HG03432 (cell line): ENCODE data around the gene ACRV1.
"Not testable (repeated sequence)": the region's sequence is repeated elsewhere in the genome, so short reads cannot be mapped to it uniquely, and the experiment has no call there.

Source experiments
- ATAC-seq: cut with Tn5 transposase; IDR thresholded peaks from one replicate; pipeline ENCODE4 v1.9.1; 2021; ENCODE audit warnings: mild to moderate bottlenecking, moderate library complexity; ENCODE audit not compliant: unreplicated experiment

The ACRV1 gene, protein sequence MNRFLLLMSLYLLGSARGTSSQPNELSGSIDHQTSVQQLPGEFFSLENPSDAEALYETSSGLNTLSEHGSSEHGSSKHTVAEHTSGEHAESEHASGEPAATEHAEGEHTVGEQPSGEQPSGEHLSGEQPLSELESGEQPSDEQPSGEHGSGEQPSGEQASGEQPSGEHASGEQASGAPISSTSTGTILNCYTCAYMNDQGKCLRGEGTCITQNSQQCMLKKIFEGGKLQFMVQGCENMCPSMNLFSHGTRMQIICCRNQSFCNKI

DNA sequence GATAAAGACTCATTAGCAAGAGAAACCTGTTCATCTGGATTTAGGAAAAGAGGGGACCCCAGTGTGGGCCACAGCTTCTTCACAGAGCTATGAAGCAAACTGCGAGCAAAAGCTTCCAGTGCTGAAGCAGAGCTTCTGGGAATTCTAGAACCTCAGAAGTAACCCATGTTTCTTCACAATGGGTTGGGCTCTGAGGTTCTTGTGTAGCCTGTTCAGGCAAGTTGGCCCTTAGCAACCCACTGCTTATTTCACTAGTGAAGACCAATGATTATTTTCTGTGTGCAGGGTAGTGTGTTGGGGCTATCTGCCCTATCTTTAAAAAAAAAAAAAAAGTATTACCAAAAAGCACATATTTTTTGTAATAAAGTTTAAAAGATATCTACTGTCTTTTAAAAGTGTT lies at the start of gene ACRV1:
Gene ACRV1 (minus strand): TSS at position 101 of the 400 bp plus-strand sequence. CDS start 67 bp downstream, at position 34.
- no peak for ATAC-seq

DNA sequence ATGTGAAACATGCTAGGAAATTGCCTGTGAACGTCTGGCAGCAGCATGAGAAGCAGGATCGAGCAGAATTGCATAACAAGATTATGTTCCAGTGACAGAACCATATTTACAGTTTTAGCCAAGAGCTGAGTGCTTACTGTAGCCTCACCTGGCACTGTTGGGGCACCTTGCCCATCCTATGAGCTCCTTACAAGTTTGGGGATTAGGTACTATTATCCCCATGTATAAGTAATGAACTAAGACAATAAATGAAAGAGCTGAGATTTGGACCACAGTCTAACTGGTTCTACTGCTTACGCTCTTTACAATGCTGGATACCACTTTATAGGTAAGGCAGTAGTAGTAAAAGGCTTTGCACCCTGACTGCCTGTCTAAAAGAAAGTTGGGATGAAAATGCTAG lies 48.3 kb upstream of the ACRV1 start:
- no peak for ATAC-seq

DNA sequence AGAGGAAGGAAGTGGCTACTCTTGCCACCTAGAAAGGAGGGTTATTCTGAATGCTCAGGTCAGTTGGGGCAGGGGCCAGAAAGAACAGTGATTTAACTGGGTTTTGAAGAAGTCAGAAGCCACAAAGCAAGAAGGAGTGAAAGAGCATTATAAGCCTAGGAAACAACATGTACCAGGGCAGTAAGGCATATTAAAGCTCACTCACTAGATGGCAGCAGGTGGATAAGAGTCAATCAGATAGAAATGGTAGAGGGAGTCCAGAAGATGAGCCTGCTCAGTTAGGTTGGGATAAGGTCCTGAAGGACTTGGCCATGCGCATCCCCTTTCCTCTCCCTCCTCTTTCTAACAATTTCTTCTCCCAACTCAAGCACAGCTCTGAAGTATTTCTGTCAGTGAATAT lies 43.5 kb upstream of the ACRV1 start:
- ATAC-seq, result no peak

DNA sequence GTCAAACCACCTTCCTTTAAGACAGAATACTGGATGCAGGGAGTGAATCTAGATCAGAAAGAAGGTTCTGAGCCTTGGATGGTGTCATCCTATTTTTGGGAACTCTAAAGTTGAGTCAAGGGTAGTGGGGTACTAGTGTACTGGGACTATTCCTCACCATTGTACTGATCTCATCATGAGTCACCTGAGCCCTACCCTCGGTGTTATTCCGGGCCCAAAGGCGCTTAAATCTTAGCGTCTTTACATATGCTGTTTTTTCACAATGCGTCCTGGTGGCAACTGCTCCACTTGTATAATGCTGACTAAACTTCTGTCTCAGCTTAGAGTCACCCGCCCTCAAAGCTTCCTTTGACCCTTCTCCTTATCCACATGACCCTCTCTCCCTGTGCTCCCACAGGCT lies 40.1 kb upstream of the ACRV1 start:
- no peak for ATAC-seq

DNA sequence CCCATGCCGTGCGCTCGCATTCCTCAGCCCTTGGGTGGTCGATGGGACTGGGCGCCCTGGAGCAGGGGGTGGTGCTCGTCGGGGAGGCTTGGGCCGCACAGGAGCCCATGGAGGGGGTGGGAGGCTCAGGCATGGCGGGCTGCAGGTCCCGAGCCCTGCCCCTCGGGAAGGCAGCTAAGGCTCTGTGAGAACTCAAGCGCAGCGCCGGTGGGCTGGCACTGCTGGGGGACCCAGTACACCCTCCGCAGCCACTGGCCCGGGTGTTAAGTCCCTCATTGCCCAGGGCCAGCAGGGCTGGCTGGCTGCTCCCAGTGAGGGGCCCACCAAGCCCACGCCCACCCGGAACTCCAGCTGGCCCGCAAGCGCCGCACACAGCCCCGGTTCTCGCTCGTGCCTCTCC lies 24.0 kb upstream of the ACRV1 start:
- ATAC-seq, result not testable (repeated sequence)

DNA sequence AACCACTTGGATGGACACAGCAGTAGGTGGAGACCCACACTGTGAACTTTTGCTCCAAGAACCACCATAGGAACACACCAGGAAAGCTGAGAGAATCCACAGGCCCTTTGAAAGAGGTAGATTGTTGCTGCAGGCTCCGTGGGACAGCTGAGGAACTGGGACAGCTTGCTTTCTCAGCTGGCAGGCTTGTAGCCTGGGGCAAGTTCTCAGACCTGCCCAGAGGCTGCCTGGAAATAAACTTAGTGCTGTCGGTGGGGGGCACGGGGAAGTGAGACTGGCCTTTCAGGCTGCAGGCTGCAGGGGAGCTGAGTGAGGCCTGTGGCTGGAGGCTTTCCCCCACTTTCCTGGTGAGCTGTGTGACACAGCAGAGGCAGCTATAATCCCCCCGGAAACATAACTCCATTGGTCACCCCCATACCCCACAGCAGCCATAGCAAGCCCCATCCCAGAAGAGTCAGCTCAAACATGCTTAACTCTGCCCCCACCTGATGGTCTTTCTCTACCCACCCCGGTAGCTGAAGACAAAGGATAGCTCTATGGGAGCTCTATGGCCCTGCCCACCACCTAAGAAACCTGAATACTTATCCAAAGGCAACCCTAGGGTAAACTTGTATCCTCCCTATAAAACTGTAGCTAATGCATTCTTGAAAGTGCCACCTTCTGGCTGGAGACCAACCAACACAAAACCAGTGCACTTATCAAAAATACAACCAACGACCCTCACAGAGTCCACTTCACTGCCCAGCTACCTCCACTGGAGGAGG lies 21.4 kb upstream of the ACRV1 start:
- ATAC-seq, result no peak

DNA sequence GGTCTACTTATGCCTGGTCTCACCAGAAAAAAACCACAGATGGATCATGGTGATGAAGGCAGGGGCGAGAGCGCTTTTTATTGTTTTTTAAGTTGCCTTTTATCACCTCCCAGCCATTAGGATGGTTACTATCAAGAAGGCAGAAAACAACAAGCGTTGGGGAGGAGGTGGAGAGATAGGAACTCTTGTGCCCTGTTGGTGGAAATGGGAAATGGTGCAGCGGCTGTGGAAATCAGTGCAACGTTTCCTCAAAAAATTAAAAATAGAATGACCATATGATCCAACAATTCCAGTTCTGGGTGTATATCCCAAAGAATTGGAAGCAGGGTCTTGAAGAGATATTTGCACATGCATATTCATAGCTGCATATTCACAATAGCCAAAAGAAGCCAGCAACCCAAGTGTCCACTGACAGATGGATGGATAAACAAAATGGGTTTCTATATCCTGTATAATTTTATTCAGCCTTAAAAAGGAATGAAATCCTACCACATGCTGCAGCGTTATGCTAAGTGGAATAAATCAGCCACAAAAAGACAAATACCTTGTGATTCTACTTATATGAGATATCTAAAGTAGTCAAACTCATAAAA lies 20.5 kb upstream of the ACRV1 start:
- ATAC-seq, result no peak

DNA sequence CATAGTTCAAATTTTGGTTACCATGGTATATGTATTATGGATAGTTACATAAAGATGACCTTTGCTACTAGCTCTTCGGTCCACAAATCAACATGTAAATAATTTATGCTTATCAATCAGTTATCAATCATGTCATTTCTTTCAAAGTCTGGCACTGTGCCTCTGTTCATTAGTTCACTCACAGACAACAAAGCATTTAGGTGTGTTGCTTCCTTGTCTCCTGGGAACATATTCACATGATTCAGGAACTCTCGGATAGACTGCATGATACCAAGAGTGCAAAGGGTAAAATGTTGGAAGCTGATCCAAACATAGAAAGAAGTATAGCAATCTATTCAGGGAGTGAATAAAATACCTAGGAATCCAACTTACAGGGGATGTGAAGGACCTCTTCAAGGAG lies 14.3 kb upstream of the ACRV1 start:
- ATAC-seq, result no peak

DNA sequence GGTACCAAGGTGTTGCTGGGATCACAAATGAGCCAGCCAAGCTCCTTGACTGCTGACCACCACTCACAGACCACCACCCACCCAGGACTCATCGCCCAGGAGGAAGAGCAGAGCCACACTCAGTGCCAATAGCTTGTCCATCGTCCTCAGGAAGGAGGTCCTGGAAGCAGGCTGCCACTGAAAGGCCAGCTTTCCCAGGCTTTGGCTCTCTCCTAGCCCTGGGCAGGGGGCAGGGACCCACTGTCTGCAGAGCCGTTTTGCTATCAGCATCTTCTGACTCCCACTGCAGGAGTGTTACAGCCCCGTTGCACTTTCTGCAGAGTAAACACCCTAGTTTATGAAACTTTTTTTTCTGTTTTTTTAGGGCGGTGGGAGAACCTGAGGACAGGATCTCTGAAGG lies 12.2 kb upstream of the ACRV1 start:
- ATAC-seq, result no peak

DNA sequence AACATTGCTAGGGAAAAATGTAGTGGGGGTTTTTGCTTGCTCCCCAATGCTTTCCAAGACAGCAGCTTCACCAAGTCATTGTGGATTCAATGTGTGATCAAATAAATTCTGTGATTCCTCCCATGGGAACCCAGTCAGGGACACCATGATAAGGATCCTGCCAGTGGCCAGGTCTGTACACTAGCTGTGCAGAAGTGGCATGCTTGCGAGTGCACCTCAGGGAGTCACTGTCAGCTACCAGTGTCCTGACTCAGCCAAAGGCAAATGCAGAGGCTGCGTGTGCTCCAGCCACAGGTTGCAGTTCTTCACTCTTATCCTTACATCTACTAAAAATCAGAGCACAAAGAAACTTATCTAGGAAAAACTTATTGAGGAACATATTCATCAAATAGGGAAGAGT lies 9.4 kb upstream of the ACRV1 start:
- ATAC-seq, result no peak

DNA sequence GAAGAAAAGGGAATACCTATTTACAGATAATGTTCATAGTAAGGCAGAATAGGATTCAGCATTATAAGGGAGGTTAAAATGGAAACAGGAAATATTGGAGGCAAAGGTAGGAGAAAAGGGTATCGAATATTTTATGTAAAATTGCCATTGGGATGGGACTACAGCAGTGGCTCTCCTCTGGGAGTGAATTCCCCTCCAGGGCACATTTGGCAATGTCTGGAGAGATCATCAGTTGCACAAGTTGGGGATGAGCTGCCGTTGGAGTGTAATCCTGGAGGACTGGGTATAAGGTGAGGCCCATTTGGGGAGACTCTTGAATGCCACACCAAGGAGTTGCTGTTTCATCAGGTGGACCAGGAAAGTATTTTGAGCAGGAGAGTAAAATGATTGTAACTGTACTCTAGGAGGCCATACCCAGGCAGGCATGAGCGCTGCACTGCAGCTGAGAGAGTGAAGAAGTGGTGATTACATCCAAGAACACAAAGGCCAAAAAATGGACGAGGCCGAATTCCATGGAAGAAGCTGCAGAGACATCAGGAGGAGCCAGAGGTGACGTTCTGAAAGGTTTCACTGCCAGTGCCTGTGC lies 8.7 kb upstream of the ACRV1 start:
- ATAC-seq, result no peak

DNA sequence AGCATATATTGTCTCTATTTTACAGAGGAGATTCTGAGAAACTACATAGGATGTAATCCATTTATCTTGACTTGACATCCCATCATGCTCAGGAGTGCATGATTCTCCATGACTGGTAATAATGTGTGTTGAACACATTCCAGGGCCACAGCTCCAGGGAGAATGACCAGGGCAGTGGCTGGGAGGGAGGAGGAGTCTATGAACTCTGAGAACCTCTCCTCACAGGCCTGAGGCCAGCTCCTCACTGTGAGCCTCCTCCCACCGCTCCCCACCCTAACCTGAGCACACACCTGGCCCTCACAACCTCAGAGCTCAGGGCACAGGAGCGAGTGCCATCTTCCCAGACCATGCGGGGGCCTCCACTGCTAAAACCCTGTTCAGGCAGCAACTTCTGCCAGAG lies 8.0 kb upstream of the ACRV1 start:
- no peak for ATAC-seq

DNA sequence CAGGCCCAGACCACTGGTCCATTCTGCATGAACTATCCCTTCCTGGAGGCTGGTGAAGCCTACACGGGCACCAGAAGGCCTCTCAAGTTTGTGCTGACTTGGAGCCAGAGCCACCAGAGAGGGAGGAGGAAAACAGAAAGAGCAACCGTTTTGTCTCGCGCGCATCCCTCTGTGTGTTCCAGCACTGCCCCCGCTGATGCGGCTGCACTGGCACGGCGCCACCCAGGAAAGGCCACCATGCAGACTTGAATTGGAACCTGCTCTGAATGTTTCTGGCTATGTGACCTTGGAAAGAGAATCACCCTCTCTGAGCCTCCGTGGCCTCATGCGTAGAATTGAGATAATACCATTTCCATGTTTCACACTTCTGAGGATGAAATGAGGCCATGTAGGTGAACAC lies 7.4 kb upstream of the ACRV1 start:
- no peak for ATAC-seq

DNA sequence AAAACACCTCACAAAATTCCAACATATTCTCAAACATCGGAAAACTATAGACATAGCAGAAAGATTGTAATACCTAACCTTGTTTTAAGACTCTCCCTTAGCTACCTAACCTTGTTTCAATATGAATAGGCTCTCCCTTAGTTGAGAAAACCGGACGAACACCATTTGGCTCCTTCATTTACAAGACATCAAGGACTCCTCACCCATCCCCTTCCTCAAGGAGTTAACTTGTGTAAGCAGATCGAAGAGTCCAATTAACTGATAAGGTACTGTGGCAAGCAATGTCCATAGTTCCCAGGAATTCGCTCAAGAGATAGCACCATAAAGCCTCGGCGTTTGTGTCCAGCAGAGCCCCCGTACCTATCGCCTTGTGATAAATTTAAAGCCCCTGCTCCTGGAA lies 4.6 kb upstream of the ACRV1 start:
- no peak for ATAC-seq

DNA sequence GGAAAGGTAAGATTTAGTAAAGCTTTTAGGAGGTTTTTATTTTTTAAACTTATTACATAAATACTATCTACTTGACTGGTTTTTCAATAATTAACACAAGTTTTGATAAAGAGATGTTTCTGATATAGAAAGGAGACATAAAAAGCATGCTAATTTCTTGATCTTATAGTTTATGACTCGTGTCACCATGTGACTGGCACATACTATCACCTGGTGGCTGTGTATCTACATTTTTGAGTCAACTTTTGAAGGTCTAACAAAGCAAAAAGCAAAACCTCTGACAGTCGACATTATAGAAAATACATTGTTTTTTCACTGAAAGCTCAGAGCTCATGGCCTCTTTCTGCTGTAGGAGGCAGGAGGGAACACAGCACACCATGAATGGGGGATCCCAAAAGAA lies 810 bp downstream of the ACRV1 start:
- no peak for ATAC-seq

DNA sequence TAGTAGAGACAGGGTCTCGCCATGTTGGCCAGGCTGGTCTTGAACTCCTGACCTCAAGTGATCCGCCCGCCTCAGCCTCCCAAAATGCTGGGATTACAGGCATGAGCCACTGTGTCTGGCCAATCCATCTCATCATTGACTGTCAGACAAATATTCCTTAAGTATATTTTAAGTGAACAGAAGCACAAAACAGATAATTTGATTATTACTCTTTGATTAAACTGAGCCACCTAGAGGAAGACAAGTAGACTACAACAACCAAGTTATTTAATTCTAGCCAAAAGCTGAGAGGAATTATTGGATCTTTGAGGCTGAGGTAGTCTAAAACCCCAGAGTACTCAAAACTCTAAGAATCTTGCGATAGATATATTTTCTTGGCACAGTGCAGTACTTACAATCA lies 1.2 kb downstream of the ACRV1 start:
- no peak for ATAC-seq

DNA sequence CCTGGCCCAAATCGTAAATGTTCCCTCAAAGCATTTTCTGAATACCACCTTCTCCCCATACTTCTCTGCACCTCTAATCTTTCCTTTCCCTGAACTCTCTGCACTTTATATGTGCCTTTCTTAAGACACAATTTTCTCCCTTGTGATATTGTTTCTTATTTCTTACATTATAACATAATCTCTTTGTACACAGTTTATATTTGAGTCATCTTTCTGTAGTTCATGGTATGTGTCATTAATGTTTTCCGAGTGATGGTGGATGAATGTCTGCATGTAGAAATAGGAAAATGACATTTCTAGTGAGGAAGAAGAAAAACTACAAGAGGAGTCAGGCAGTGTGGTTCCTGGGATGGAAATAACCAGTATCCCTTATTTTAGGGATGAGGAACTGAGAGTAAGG lies 5.5 kb downstream of the ACRV1 start:
- ATAC-seq, result no peak

DNA sequence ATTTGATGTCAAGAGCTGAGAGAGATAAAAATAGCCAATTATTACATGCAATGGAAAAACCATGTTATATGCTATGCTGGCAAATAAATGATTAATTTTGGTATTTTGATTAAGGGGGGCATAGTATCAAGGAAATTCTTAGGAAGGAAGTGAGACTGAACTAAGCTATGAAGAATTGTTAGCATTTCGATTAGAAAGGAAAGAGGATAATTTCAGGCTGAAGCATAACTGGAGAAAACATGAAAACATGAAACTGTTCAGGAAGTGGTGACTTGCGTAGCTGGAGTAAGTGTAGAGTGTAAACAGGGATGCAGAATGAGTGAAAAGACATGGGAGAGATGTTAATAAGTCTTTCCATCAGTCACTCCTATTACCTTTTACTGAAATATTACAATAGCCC lies 6.4 kb downstream of the ACRV1 start:
- ATAC-seq, result no peak

DNA sequence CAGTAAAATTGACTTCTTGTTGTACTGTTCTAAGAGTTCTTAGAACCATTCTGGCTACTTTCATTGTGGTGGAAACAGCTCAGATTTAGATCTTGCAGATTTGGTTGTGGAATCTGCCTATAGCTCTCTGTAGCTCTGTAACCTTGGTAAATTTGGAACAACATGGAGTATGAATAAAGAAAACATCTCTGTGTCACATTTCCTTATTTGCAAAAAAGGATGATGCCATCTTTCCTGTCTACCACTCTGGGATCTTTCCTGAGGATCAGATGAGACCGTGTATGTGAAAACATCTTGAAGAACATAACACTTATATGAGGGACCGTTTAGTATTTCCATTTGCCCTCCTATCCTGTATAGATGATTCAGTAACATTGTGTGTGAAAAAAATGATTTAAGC lies 9.1 kb downstream of the ACRV1 start:
- no peak for ATAC-seq

DNA sequence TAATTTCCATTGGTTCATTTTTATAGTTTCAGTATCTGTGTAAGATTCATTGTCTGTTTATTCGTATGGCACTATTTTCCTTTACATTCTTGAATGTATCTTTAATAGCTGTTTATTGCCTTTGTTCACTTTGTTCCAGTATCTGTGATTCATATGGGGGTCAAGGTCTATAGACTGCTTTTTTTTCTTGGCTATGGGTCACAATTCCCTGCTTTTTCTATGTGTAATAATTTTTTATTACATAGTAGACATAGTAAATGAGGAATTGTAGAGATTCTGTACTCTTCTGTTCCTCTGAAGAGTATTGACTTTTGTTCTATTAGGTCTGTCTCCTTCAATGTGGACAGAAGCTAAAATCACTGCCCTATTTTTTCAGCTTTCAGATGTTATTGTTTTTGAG lies 10.5 kb downstream of the ACRV1 start:
- ATAC-seq, result no peak

DNA sequence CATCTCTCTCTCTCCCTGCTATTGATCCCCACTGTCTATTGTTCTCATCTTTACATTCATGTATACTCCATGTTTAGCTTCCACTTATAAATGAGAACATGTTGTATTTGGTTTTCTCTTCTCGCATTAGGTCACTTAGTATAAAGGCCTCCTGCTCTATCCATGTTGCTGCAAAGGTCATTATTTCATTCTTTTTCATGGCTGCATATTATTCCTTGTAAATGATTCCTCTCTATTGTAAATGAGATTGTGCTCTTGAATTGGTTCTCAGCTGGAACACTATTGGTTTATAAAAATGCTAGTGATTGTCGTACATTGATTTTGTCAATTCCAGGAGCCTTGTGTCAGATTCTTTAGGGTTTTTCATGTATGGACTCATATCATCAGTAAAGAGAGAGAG lies 13.5 kb downstream of the ACRV1 start:
- no peak for ATAC-seq

DNA sequence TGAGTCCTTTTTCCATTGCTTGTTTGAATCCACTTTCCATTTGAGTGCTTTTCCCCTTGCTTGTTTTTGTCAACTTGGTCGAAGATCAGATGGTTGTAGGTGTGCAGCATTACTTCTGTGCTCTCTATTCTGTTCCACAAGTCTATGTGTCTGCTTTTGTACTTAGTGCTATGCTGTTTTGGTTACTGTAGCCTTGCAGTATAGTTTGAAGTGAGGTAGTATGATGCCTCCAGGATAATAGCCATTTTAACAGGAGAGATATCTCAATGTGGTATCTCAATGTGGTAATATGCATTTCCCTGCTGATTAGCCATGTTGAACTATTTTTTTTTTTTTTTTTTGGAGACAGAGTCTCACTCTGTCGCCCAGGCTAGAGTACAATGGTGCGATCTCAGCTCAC lies 16.7 kb downstream of the ACRV1 start:
- no peak for ATAC-seq
